Measurements from ENCODE around the gene AGO4. TPM values are rescaled to one million over a fixed set of nuclear protein-coding genes. Genes with fewer than 3 reads are reported as not detected.
A peak's percentile ranks its signal among the peaks of the same experiment; 100 is the strongest.
"Not testable (repeated sequence)": the region's sequence is repeated elsewhere in the genome, so short reads cannot be mapped to it uniquely, and the experiment has no call there.

The AGO4 gene
- total and polyA plus RNA-seq, 8 donors, result 2.9 to 38.6 (median 8.9) TPM

GRCh38 chr1:35777109-35777508 is 30.7 kb upstream of the AGO4 start:
- Histone ChIP-seq H3K9me3 (no peaks in the 10 kb centered on the region), H3K4me1 (peaks cover 0 to 7% (median 0%) of the 10 kb centered on the region in 4 donors), H3K27me3 (no peaks in the 10 kb centered on the region), H3K27ac (no peak overlapping the region), H3K36me3 (no peaks in the 10 kb centered on the region), H3K4me3 (no peak overlapping the region)
- DNase-seq, result peak in 1 of 2 donors; percentile 6
- 81 to 91% (median 87%) methylated on average over 1 of the region's 1 CpG for WGBS, 5 donors
- TF ChIP-seq CTCF (IDR thresholded peaks at IDR 0.05) (no peak), EP300 (IDR thresholded peaks at IDR 0.05) (no peak), POLR2A (IDR thresholded peaks at IDR 0.05) (no peak), POLR2AphosphoS5 (IDR thresholded peaks at IDR 0.05) (no peak)
- intact Hi-C loops (cut with DNase I; ENCODE audit: low total_unique reads), result loop anchor here (10.0 kb wide), 1 partner anchor 202 kb away; the partner anchor contains the start of gene TFAP2E

GRCh38 chr1:35783055-35783583 is 24.7 kb upstream of the AGO4 start:
- 89 to 97% (median 95%) methylated on average over 2 of the region's 2 CpGs for WGBS, 5 donors

GRCh38 chr1:35784364-35784763 is 23.5 kb upstream of the AGO4 start:
- H3K36me3 ChIP-seq; intact Hi-C loops (cut with DNase I; ENCODE audit: low total_unique reads); H3K9me3 ChIP-seq; H3K4me1 ChIP-seq; H3K27ac ChIP-seq; H3K4me3 ChIP-seq; H3K27me3 ChIP-seq; DNase-seq: not testable (repeated sequence)
- 84 to 90% (median 88%) methylated on average over 8 of the region's 8 CpGs for WGBS, 5 donors

More at GRCh38 chr1:35783055-35783583, 24.7 kb upstream of the AGO4 start:
- Histone ChIP-seq H3K4me3 (no peak overlapping the region), H3K9me3 (no peaks in the 10 kb centered on the region), H3K27me3 (no peaks in the 10 kb centered on the region), H3K4me1 (no peaks in the 10 kb centered on the region), H3K36me3 (no peaks in the 10 kb centered on the region), H3K27ac (no peak overlapping the region)
- intact Hi-C loops (cut with DNase I; ENCODE audit: low total_unique reads), result no loop called here
- DNase-seq, result no peak
- TF ChIP-seq POLR2AphosphoS5 (IDR thresholded peaks at IDR 0.05), result no peak
- no peak for TF ChIP-seq POLR2A (IDR thresholded peaks at IDR 0.05)
- no peak for TF ChIP-seq CTCF (IDR thresholded peaks at IDR 0.05)
- no peak for TF ChIP-seq EP300 (IDR thresholded peaks at IDR 0.05)

GRCh38 chr1:35788139-35788538 is 19.7 kb upstream of the AGO4 start:
- no peaks in the 10 kb centered on the region for H3K4me1 ChIP-seq
- no peaks in the 10 kb centered on the region for H3K27me3 ChIP-seq
- intact Hi-C loops (cut with DNase I; ENCODE audit: low total_unique reads), result no loop called here
- TF ChIP-seq POLR2A (IDR thresholded peaks at IDR 0.05) (no peak), POLR2AphosphoS5 (IDR thresholded peaks at IDR 0.05) (no peak), CTCF (IDR thresholded peaks at IDR 0.05) (no peak), EP300 (IDR thresholded peaks at IDR 0.05) (no peak)
- H3K36me3 ChIP-seq, result no peaks in the 10 kb centered on the region
- no peak overlapping the region for H3K4me3 ChIP-seq
- no peak overlapping the region for H3K27ac ChIP-seq
- DNase-seq, result no peak
- no peaks in the 10 kb centered on the region for H3K9me3 ChIP-seq
- WGBS, 5 donors, result 53 to 63% (median 57%) methylated on average over 3 of the region's 3 CpGs

- 73 to 86% (median 84%) methylated on average over 2 of the region's 2 CpGs for WGBS, 5 donors
- Histone ChIP-seq H3K36me3 (no peaks in the 10 kb centered on the region), H3K4me3 (no peak overlapping the region), H3K4me1 (no peaks in the 10 kb centered on the region), H3K27me3 (no peaks in the 10 kb centered on the region), H3K9me3 (no peaks in the 10 kb centered on the region), H3K27ac (no peak overlapping the region)
- intact Hi-C loops (cut with DNase I; ENCODE audit: low total_unique reads), result no loop called here
- TF ChIP-seq POLR2A (IDR thresholded peaks at IDR 0.05) (no peak), CTCF (IDR thresholded peaks at IDR 0.05) (no peak), EP300 (IDR thresholded peaks at IDR 0.05) (no peak), POLR2AphosphoS5 (IDR thresholded peaks at IDR 0.05) (no peak)
- DNase-seq, result no peak
Observed at GRCh38 chr1:35790670-35791069, 17.1 kb upstream of the AGO4 start.
